Measurements from ENCODE around the gene TECPR2.

Gene TECPR2

GRCh38 chr14:102344084-102344483 is 18.7 kb upstream of the TECPR2 start:
- no peak for TF ChIP-seq CTCF (IDR thresholded peaks at IDR 0.05)
- Histone ChIP-seq H3K79me2 (no peaks in the 10 kb centered on the region), H3K4me2 (ENCODE audit: low read length) (no peak overlapping the region), H3K36me3 (ENCODE audit: control insufficient read depth, insufficient read depth, low read length) (no peaks in the 10 kb centered on the region), H3K4me3 (ENCODE audit: low read depth, low read length) (no peak overlapping the region), H3K9ac (no peak overlapping the region), H2AFZ (no peak overlapping the region), H3K27ac (no peak overlapping the region), H3K27me3 (ENCODE audit: control insufficient read depth, insufficient read depth, low read length) (no peaks in the 10 kb centered on the region), H3K4me1 (no peaks in the 10 kb centered on the region), H3K9me3 (ENCODE audit: control insufficient read depth, low read length) (no peaks in the 10 kb centered on the region)

GRCh38 chr14:102344485-102344884 is 18.3 kb upstream of the TECPR2 start:
- Histone ChIP-seq H3K79me2 (no peaks in the 10 kb centered on the region), H3K9ac (no peak overlapping the region), H3K4me1 (no peaks in the 10 kb centered on the region), H3K4me2 (ENCODE audit: low read length) (no peak overlapping the region), H3K4me3 (ENCODE audit: low read depth, low read length) (no peak overlapping the region), H3K27ac (no peak overlapping the region), H3K27me3 (ENCODE audit: control insufficient read depth, insufficient read depth, low read length) (no peaks in the 10 kb centered on the region), H2AFZ (no peak overlapping the region), H3K9me3 (ENCODE audit: control insufficient read depth, low read length) (no peaks in the 10 kb centered on the region), H3K36me3 (ENCODE audit: control insufficient read depth, insufficient read depth, low read length) (no peaks in the 10 kb centered on the region)
- no peak for TF ChIP-seq CTCF (IDR thresholded peaks at IDR 0.05)

GRCh38 chr14:102345232-102345631 is 17.5 kb upstream of the TECPR2 start:
- no peak for TF ChIP-seq CTCF (IDR thresholded peaks at IDR 0.05)
- no peaks in the 10 kb centered on the region for H3K4me1 ChIP-seq
- H3K36me3 ChIP-seq (ENCODE audit: control insufficient read depth, insufficient read depth, low read length) = no peaks in the 10 kb centered on the region
- H3K9me3 ChIP-seq (ENCODE audit: control insufficient read depth, low read length) = no peaks in the 10 kb centered on the region
- H2AFZ ChIP-seq = no peak overlapping the region
- no peak overlapping the region for H3K4me2 ChIP-seq (ENCODE audit: low read length)
- no peaks in the 10 kb centered on the region for H3K27me3 ChIP-seq (ENCODE audit: control insufficient read depth, insufficient read depth, low read length)
- no peak overlapping the region for H3K4me3 ChIP-seq (ENCODE audit: low read depth, low read length)
- H3K27ac ChIP-seq = no peak overlapping the region
- H3K9ac ChIP-seq = no peak overlapping the region
- no peaks in the 10 kb centered on the region for H3K79me2 ChIP-seq

- H3K27ac ChIP-seq = no peak overlapping the region
- no peaks in the 10 kb centered on the region for H3K27me3 ChIP-seq (ENCODE audit: control insufficient read depth, insufficient read depth, low read length)
- no peak overlapping the region for H2AFZ ChIP-seq
- no peak overlapping the region for H3K9ac ChIP-seq
- H3K79me2 ChIP-seq = no peaks in the 10 kb centered on the region
- H3K4me2 ChIP-seq (ENCODE audit: low read length) = no peak overlapping the region
- H3K4me3 ChIP-seq (ENCODE audit: low read depth, low read length) = no peak overlapping the region
- H3K36me3 ChIP-seq (ENCODE audit: control insufficient read depth, insufficient read depth, low read length) = no peaks in the 10 kb centered on the region
- no peaks in the 10 kb centered on the region for H3K9me3 ChIP-seq (ENCODE audit: control insufficient read depth, low read length)
- TF ChIP-seq CTCF (IDR thresholded peaks at IDR 0.05) = no peak
- H3K4me1 ChIP-seq = no peaks in the 10 kb centered on the region
These were observed 16.1 kb upstream of the TECPR2 start for GRCh38 chr14:102346645-102347044.

- no peaks in the 10 kb centered on the region for H3K9me3 ChIP-seq (ENCODE audit: control insufficient read depth, low read length)
- H2AFZ ChIP-seq = no peak overlapping the region
- H3K27ac ChIP-seq = no peak overlapping the region
- no peaks in the 10 kb centered on the region for H3K36me3 ChIP-seq (ENCODE audit: control insufficient read depth, insufficient read depth, low read length)
- H3K27me3 ChIP-seq (ENCODE audit: control insufficient read depth, insufficient read depth, low read length) = no peaks in the 10 kb centered on the region
- no peak overlapping the region for H3K9ac ChIP-seq
- no peaks in the 10 kb centered on the region for H3K4me1 ChIP-seq
- no peak for TF ChIP-seq CTCF (IDR thresholded peaks at IDR 0.05)
- no peak overlapping the region for H3K4me2 ChIP-seq (ENCODE audit: low read length)
- H3K4me3 ChIP-seq (ENCODE audit: low read depth, low read length) = no peak overlapping the region
- H3K79me2 ChIP-seq = no peaks in the 10 kb centered on the region
These were observed 14.4 kb upstream of the TECPR2 start for GRCh38 chr14:102348376-102348775.
